GM19240 (cell line): ENCODE data around the gene GALNT10.

Experiments
- DNase-seq: peaks from one replicate; pipeline ENCODE4 v3.0.0; 2011; ENCODE audit warnings: low spot score; ENCODE audit not compliant: insufficient read length

GALNT10 gene

DNA sequence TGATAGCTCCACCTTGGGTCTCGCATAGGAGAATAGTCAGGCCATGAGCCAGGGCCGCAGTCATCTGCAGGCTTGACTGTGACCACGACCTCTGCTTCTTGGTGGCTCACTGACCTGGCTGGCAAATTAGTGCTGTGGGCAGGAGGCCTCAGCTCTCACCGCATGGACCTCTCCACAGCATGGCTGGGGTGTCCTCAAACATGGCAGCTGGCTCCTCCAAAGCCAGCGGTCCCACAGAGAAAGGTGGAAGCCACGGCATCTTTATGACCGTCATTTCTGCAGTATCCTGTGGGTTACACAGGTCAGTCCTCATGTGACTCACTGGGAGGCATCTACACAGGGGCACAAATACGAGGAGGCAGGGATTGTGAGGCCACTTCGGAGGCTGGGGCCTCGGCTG lies 212.1 kb downstream of the GALNT10 start:
- DNase-seq: no peak

- no peak for DNase-seq
These were observed 212.7 kb downstream of the GALNT10 start for GRCh38 chr5:154403234-154403633.

DNA sequence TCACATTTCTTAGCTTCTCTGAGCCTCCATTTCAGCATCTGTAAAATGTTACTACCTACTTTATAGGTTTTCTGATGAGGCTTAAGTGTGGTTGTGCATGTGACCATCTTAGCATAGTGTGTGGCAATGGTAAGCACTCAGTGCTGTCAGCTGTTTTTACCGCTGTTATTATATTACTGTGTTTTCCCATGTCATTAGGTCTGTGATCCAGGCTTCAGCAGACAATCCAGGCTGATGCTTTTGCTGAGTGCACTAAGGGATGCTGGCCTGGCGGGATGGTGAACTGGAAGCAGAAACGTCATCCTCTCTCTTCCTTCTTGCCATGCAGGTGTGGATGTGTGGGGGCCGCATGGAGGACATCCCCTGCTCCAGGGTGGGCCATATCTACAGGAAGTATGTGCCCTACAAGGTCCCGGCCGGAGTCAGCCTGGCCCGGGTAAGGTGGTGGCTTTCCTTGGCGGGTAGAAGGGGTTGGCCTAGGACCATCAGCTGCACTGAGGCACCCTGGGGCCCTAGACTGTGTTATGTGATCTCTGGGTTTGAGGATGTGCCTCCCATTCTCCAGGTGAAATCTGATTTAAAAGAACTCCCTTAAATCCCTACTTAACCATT lies 213.3 kb downstream of the GALNT10 start:
- no peak for DNase-seq

DNA sequence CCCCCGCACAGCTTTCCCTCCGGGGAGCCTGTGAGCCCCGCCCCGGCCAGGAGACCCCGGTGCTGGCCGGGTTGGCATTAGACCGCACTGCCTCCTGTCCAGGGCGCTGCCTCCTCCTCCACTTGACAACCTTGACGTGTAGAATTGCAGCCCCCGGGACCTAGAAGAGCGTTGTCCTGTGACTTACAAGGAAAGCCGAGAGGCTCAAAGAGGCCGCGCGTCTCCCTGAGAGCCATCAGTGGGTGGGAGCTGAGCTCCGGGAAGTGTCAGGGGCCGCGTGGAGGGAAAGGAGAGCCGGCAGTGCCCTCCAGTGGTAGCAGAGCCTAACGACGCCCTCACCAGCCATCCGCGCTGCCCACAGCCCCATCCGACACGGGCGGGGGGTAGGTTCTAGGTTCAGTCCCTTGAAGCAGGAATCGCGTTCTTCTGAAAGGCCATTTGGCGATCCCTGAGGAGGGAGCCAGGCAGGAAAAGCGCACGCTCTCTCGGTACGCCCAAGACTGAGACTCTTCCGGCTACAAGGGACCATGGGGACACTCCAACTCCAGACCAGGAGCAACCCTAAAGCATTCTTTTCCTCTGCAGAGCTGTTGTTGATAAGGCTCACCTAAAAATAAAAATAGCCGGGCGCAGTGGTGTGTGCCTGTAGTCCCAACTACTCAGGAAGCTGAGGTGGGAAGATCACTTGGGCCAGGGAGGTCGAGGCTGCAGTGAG lies 214.7 kb downstream of the GALNT10 start:
- peak; percentile 87 for DNase-seq

GRCh38 chr5:154406231-154406630 lies 215.7 kb downstream of the GALNT10 start:
- DNase-seq: no peak

GRCh38 chr5:154406826-154407225 lies 216.3 kb downstream of the GALNT10 start:
- no peak for DNase-seq

DNA sequence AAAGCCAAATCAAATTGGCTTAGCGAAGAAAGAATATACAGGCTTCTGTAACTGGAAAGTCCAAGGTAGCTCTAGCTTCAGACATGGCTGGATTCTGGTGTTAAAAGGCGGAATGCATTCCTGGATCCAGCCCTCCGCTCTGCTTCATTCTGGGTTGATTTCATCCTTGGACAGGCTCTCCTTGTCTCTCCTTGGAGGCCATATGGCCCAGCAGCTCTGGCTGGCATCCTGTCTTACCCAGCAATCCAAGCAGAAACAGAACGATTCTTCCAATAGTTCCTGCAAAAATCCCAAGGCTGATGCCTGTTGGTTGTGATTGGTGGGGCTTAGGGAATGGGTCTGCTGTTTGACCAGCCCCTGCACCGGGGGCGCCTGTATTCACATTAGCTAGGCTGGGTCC lies 218.3 kb downstream of the GALNT10 start:
- DNase-seq: no peak

GRCh38 chr5:154409230-154409840 lies 218.8 kb downstream of the GALNT10 start:
- no peak for DNase-seq

DNA sequence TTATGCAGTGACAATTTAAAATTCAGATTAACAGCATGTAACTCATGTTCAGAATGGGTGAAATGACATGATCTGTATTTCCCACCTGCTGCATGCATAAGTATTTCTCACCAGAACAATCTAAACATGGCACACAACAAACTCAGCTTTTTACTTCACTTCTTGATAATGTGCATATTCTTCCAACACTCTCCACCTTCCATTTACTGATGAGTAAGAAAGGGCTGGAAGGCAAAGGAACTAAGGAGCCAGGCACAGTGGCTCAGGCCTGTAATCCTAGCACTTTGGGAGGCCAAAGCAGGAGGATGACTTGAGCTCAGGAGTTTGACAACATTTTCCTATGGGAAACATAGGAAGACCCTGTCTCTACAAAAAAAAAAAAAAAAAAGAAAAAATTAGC lies 219.5 kb downstream of the GALNT10 start:
- DNase-seq: no peak

DNA sequence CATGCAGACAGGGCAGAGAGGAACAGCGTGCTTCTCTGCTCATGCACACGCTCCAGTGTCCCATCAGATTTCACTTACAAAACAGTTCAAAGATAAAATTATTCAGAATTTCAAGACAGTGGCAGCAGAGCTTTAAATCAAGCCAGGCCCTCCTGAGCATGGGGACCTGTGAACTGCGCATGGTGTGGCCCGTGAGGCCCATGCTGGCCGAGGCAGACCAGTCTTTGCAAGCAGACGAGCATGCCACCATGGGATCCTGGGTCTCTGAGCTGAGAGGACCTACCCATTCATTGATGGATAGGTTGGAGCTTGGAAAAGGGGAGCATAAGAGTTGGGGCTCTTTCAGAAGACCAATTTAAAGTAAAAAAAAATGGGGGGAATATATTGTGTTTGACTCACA lies 220.3 kb downstream of the GALNT10 start:
- DNase-seq: no peak

DNA sequence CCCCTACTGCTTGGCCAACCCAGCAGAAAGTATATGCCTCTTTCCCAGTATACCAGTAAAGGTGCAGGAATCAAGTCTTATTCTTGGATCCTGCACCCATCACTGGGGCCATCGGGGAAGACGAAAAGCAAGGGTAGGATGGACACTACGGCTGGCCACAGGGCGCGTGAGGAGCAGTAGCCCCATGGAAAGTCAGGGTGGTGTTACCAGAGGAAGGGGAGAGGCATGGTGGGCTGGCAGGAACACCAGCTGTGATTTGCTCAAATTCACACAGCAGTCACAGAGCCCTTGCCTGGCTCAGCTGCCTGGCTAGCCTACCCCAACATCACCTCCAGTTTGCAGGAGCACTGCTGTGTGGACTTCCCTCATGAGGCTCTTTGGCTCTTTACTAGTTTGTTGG lies 220.8 kb downstream of the GALNT10 start:
- DNase-seq: no peak

- DNase-seq: no peak
These were observed 221.8 kb downstream of the GALNT10 start for GRCh38 chr5:154412316-154412715.

GRCh38 chr5:154412925-154413324 lies 222.4 kb downstream of the GALNT10 start:
- DNase-seq: no peak

DNA sequence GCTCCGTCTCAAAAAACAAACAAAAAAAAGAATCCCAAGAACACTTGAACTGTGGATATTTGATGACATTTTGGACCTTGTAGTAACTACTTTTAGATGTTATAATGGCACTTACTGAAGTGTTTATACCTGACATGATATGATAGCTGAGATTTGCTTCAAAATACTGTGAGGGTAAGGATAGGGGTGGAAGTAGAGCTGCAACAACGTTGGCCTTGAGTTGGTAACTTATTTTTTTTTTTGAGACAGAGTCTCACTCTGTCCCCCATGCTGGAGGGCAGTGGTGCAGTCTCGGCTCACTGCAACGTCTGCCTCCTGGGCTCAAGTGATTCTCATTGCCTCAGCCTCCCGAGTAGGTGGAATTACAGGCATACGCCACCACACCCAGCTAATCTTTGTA lies 224.6 kb downstream of the GALNT10 start:
- no peak for DNase-seq

- DNase-seq: no peak
These were observed 227.8 kb downstream of the GALNT10 start for GRCh38 chr5:154418344-154418820.

GRCh38 chr5:154419236-154419635 lies 228.7 kb downstream of the GALNT10 start:
- DNase-seq: no peak

- DNase-seq: peak; percentile 33
These were observed 231.3 kb downstream of the GALNT10 start for GRCh38 chr5:154421868-154422267.

DNA sequence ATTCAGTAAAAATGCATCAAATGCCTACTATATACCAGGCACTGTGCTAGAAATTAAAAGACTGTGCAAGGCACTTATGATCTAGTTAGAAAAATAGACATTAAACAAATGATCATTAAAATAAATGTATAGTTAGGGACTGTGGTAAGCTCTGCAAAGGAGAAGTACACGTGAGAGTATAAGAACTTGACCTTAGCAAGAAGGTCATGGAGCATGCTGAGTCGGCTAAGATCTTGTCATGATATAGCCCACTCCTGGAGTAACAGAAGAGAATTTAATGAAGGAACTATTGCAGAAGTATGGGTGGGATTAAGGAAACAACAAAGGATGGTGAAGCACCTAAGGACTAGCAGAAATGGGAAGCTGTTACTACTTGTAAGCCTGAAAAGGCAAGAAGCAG lies 231.8 kb downstream of the GALNT10 start:
- DNase-seq: no peak

GRCh38 chr5:154428208-154428607 lies 237.7 kb downstream of the GALNT10 start:
- DNase-seq: no peak

DNA sequence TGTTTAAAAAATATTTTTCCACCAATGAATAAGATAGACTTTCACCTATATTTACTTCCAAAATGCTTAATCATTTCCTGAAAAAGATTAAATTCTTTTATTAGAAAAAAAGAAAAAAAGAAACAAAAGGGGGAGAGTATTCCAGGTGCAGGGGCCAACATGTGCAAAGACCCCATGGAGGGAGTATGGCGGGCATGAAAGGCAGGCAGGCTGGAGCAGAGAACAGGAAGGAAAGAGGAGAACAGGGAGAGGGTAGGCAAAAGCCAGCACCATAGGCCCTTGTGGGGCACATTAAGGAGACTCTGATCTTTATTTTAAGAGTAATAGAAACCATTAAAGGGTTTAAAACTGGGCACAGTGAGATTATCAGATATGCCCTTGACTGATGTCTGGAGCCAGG lies 238.8 kb downstream of the GALNT10 start:
- DNase-seq: no peak

- no peak for DNase-seq
These were observed 239.9 kb downstream of the GALNT10 start for GRCh38 chr5:154430466-154430865.

- DNase-seq: no peak
These were observed 240.6 kb downstream of the GALNT10 start for GRCh38 chr5:154430961-154431630.
